HEK293 (cell line): ENCODE measurements around the gene CDC42BPA.

Experiments
- GLI2 ChIP-seq: fragments of 450-650 bp; formaldehyde crosslinking; IDR thresholded peaks from 2 replicates; pipeline ENCODE4; 2017; ENCODE audit warnings: missing biosample characterization, missing genetic modification characterization, low read depth, borderline replicate concordance
- REPIN1 ChIP-seq: fragments of 450-650 bp; formaldehyde crosslinking; IDR thresholded peaks from 2 replicates; pipeline ENCODE4 v1.5.1; 2017; ENCODE audit warnings: missing biosample characterization, missing genetic modification characterization, low read depth
- REST ChIP-seq: fragments of 450-650 bp; formaldehyde crosslinking; IDR thresholded peaks from 2 replicates; pipeline ENCODE4 v1.5.1; 2016; ENCODE audit warnings: missing biosample characterization, missing genetic modification characterization
- ZFP37 ChIP-seq: fragments of 450-650 bp; formaldehyde crosslinking; IDR thresholded peaks from 2 replicates; pipeline ENCODE4 v1.5.1; 2016; ENCODE audit warnings: missing biosample characterization, missing genetic modification characterization
- ZNF114 ChIP-seq: fragments of 450-650 bp; formaldehyde crosslinking; IDR thresholded peaks from 2 replicates; pipeline ENCODE4 v1.5.0; 2017; ENCODE audit warnings: missing biosample characterization, missing genetic modification characterization
- ZNF266 ChIP-seq: fragments of 450-650 bp; formaldehyde crosslinking; IDR thresholded peaks from 2 replicates; pipeline ENCODE4 v1.5.1; 2016; ENCODE audit warnings: missing biosample characterization, missing genetic modification characterization, low read depth
- ZNF530 ChIP-seq: fragments of 450-650 bp; formaldehyde crosslinking; IDR thresholded peaks from 2 replicates; pipeline ENCODE4 v1.5.1; 2016; ENCODE audit warnings: low read depth, missing biosample characterization, missing genetic modification characterization
- ZNF660 ChIP-seq: fragments of 450-650 bp; IDR thresholded peaks from 2 replicates; pipeline ENCODE4 v1.5.1; 2018; ENCODE audit warnings: missing biosample characterization, mild to moderate bottlenecking, missing genetic modification characterization
- ZNF785 ChIP-seq: fragments of 450-650 bp; formaldehyde crosslinking; IDR thresholded peaks from 2 replicates; pipeline ENCODE4 v1.5.1; 2016; ENCODE audit warnings: missing biosample characterization, missing genetic modification characterization
- TF ChIP-seq, protein P1 (sequence below): fragments of 450-650 bp; formaldehyde crosslinking; IDR thresholded peaks from 2 replicates; pipeline ENCODE4 v1.5.1; 2016; ENCODE audit warnings: missing biosample characterization, missing genetic modification characterization

DNA sequence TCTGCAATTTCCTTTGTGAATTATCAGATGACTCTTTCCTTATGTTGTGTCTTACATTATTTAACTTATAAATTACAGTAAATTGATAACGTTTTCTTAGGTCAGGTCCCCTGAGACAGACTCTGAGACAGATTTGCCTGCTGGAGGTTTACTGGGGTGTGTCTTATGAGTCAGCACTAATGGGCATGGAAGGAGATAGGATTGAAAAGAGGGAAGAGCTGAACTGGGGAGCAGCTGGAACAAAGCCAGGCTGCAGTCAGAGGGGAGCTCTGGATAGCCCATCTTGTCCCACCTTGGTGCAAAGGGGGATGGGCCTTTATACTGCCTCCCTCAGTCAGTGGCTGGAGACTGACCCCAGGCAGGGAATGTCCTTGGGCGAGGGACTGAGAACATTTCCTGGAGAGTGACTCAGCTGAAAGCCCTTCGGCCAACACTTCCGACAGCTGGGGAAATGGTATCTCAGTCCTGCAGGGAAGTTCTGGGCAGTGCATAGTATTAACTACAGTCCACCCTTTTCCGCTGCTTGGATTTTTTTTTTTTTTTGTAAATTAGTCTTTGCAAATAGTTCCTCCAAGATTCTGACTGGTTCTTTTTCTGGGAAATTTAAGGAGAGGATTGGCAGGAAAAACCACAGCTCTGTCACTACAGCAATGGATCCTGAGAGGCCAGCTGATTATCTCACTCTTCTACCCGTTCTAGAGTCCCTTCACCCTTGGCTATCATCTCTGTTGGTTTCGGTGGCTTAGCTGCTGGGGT lies 39.1 kb upstream of the CDC42BPA start:
- peak; percentile 61; the same call in 1 of the 2 replicates for TF ChIP-seq ZFP37 (tag by site-specific recombination)
- TF ChIP-seq ZNF114 (tag by site-specific recombination): no peak
- TF ChIP-seq, protein P1, sequence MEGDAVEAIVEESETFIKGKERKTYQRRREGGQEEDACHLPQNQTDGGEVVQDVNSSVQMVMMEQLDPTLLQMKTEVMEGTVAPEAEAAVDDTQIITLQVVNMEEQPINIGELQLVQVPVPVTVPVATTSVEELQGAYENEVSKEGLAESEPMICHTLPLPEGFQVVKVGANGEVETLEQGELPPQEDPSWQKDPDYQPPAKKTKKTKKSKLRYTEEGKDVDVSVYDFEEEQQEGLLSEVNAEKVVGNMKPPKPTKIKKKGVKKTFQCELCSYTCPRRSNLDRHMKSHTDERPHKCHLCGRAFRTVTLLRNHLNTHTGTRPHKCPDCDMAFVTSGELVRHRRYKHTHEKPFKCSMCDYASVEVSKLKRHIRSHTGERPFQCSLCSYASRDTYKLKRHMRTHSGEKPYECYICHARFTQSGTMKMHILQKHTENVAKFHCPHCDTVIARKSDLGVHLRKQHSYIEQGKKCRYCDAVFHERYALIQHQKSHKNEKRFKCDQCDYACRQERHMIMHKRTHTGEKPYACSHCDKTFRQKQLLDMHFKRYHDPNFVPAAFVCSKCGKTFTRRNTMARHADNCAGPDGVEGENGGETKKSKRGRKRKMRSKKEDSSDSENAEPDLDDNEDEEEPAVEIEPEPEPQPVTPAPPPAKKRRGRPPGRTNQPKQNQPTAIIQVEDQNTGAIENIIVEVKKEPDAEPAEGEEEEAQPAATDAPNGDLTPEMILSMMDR (tag by site-specific recombination): no peak
- TF ChIP-seq ZNF266 (tag by site-specific recombination): no peak
- TF ChIP-seq ZNF785 (tag by site-specific recombination): no peak
- no peak; the same call in 1 of the 2 replicates for TF ChIP-seq ZNF660 (tag by site-specific recombination)
- no peak for TF ChIP-seq REST (tag by site-specific recombination)
- no peak for TF ChIP-seq GLI2
- no peak for TF ChIP-seq REPIN1 (tag by site-specific recombination)
- no peak for TF ChIP-seq ZNF530
